ENCODE measurements around the gene EFNA2. TPM values are rescaled to one million over a fixed set of nuclear protein-coding genes. Genes with fewer than 3 reads are reported as not detected.
"Not testable (repeated sequence)": the region's sequence is repeated elsewhere in the genome, so short reads cannot be mapped to it uniquely, and the experiment has no call there.

The EFNA2 gene
- polyA plus RNA-seq, 2 of the 4 experiments (the other 2 are of a cell fraction), result 0.16 to 1.3 TPM

- ChIA-PET CTCF (interaction anchor here (0.9 to 2.4 kb wide), 3 partner anchors 9 to 12 kb away, joined by 3 to 9 read pairs (median 4); no protein-coding TSS in a partner anchor), POLR2A (interaction anchor here (0.6 kb wide), 1 partner anchor 10 kb away, joined by 3 read pairs; no protein-coding TSS in a partner anchor)
- DNase-seq (ENCODE audit: low read depth in 1 of 2, low spot score in 1 of 2), result no peak
- TF ChIP-seq, protein P1, sequence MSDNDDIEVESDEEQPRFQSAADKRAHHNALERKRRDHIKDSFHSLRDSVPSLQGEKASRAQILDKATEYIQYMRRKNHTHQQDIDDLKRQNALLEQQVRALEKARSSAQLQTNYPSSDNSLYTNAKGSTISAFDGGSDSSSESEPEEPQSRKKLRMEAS (IDR thresholded peaks at IDR 0.05), result no peak
- TF ChIP-seq, protein P2, sequence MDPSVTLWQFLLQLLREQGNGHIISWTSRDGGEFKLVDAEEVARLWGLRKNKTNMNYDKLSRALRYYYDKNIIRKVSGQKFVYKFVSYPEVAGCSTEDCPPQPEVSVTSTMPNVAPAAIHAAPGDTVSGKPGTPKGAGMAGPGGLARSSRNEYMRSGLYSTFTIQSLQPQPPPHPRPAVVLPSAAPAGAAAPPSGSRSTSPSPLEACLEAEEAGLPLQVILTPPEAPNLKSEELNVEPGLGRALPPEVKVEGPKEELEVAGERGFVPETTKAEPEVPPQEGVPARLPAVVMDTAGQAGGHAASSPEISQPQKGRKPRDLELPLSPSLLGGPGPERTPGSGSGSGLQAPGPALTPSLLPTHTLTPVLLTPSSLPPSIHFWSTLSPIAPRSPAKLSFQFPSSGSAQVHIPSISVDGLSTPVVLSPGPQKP (IDR thresholded peaks at IDR 0.05; ENCODE audit: low read depth, low read length), result no peak
- 0 out of 2 replicates have a peak, but pooled peaks have one; percentile 37 for TF ChIP-seq KDM1A (IDR thresholded peaks at IDR 0.05; ENCODE audit: low read depth)
- Histone ChIP-seq H3K9me3 (no peaks in the 10 kb centered on the region), H3K4me1 (peaks cover 19% of the 10 kb centered on the region), H3K4me2 (peak overlapping the region; percentile 87), H3K27ac (peak overlapping the region; percentile 78 to 99), H3K4me3 (peak overlapping the region; percentile 40; the same call in 2 of the 3 replicates)
- 88% methylated on average over 25 of the region's 38 CpGs for WGBS (ENCODE audit: missing lambda C conversion rate)
- no peak for FAIRE-seq
- ATAC-seq, result no peak
Observed at GRCh38 chr19:1325568-1326294, 40.1 kb downstream of the EFNA2 start.

DNA sequence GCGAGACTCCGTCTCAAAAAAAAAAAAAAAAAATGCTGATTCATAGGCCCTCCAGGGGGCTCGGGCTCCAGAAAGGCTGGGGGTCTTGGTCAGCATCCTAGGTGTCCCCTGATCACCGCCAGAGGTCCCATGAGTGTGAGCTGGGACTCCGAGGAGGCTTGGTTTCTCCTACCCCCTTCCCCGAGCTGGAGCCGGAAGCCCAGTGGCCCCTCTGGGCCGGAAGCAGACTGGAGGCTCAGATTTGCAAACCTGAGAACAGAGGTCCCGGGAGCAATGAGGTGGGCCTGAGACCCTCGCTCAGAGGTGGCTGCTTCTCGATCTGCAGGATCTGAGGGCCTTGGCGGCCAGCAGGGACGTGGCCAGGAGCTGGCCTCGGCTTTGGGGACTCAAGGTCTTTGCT, 41.5 kb downstream of the EFNA2 start:
- TF ChIP-seq, protein P3, sequence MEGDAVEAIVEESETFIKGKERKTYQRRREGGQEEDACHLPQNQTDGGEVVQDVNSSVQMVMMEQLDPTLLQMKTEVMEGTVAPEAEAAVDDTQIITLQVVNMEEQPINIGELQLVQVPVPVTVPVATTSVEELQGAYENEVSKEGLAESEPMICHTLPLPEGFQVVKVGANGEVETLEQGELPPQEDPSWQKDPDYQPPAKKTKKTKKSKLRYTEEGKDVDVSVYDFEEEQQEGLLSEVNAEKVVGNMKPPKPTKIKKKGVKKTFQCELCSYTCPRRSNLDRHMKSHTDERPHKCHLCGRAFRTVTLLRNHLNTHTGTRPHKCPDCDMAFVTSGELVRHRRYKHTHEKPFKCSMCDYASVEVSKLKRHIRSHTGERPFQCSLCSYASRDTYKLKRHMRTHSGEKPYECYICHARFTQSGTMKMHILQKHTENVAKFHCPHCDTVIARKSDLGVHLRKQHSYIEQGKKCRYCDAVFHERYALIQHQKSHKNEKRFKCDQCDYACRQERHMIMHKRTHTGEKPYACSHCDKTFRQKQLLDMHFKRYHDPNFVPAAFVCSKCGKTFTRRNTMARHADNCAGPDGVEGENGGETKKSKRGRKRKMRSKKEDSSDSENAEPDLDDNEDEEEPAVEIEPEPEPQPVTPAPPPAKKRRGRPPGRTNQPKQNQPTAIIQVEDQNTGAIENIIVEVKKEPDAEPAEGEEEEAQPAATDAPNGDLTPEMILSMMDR (IDR thresholded peaks at IDR 0.05), result no peak
- TF ChIP-seq HMGXB4 (CRISPR knock-in tag; IDR thresholded peaks at IDR 0.05; ENCODE audit: borderline replicate concordance), result no peak
- TF ChIP-seq, protein P1 (IDR thresholded peaks at IDR 0.05), result no peak
- ATAC-seq (no peak), FAIRE-seq (no peak), DNase-seq (ENCODE audit: low read depth in 1 of 2, low spot score in 1 of 2) (no peak)
- H3K4me2 ChIP-seq, result no peak overlapping the region
- H3K4me3 ChIP-seq, result no peak overlapping the region
- ChIA-PET POLR2A (no interaction called here), CTCF (interaction anchor here (0.8 to 2.4 kb wide), 3 partner anchors 11 to 48 kb away, joined by 3 to 9 read pairs (median 4); no protein-coding TSS in a partner anchor)
- H3K27ac ChIP-seq, result no peak overlapping the region
- WGBS (ENCODE audit: missing lambda C conversion rate), result 82% methylated on average over 13 of the region's 14 CpGs
- H3K4me1 ChIP-seq, result peaks cover 14% of the 10 kb centered on the region
- no peaks in the 10 kb centered on the region for H3K9me3 ChIP-seq

DNA sequence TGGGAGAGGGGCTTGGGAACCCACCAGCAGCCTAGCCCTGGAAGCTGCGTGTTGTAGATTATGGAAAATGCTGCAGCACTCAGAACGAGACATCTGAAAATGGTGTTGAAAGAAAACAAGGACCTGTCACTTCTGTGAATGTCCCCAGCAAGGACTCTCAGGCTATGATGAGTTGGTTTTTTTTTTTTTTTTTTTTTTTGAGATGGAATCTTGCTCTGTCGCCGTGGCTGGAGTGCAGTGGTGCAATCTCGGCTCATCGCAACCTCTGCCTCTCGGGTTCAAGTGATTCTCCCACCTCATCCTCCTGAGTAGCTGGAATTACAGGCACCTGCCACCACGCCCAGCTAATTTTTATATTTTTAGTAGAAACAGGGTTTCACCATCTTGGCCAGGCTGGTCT, 46.5 kb downstream of the EFNA2 start:
- not testable (repeated sequence) for FAIRE-seq, H3K27ac ChIP-seq, ATAC-seq

GRCh38 chr19:1336079-1336684, 50.5 kb downstream of the EFNA2 start:
- Histone ChIP-seq H3K9me3 (no peaks in the 10 kb centered on the region), H3K4me1 (no peaks in the 10 kb centered on the region), H3K27ac (no peak overlapping the region), H3K4me2 (no peak overlapping the region), H3K4me3 (no peak overlapping the region)
- ATAC-seq (no peak), DNase-seq (ENCODE audit: low read depth in 1 of 2, low spot score in 1 of 2) (no peak), FAIRE-seq (no peak)
- TF ChIP-seq NPAS2 (CRISPR knock-in tag; IDR thresholded peaks at IDR 0.05; ENCODE audit: borderline replicate concordance) (no peak), E2F6 (IDR thresholded peaks at IDR 0.05; ENCODE audit: borderline replicate concordance, low read depth) (no peak), ZC3H11A (IDR thresholded peaks at IDR 0.05) (no peak), CHD4 (IDR thresholded peaks at IDR 0.05; ENCODE audit: borderline replicate concordance) (no peak), HEYL (CRISPR knock-in tag; IDR thresholded peaks at IDR 0.05) (no peak)
- CTCF ChIA-PET, result interaction anchor here (0.7 to 1.6 kb wide), 3 partner anchors 24 to 70 kb away, joined by 3 read pairs; no protein-coding TSS in a partner anchor
- 84% methylated on average over 18 of the region's 22 CpGs for WGBS (ENCODE audit: missing lambda C conversion rate)
- POLR2A ChIA-PET, result no interaction called here

More for the DNA sequence above, 46.5 kb downstream of the EFNA2 start:
- DNase-seq (ENCODE audit: low read depth in 1 of 2, low spot score in 1 of 2); H3K4me3 ChIP-seq; H3K4me1 ChIP-seq; H3K4me2 ChIP-seq; POLR2A ChIA-PET; H3K9me3 ChIP-seq: not testable (repeated sequence)
- CTCF ChIA-PET, result interaction anchor here (1.0 kb wide), 1 partner anchor 22 kb away, joined by 7 read pairs; a partner anchor contains a TSS
- WGBS (ENCODE audit: missing lambda C conversion rate), result 81% methylated on average over 8 of the region's 8 CpGs

Measured in A549 (cell line).